ENCODE measurements around the gene NF1.
"Not testable (repeated sequence)": the region's sequence is repeated elsewhere in the genome, so short reads cannot be mapped to it uniquely, and the experiment has no call there.

NF1 gene

GRCh38 chr17:31256936-31257335, 162.2 kb downstream of the NF1 start:
- no peak for DNase-seq

DNA sequence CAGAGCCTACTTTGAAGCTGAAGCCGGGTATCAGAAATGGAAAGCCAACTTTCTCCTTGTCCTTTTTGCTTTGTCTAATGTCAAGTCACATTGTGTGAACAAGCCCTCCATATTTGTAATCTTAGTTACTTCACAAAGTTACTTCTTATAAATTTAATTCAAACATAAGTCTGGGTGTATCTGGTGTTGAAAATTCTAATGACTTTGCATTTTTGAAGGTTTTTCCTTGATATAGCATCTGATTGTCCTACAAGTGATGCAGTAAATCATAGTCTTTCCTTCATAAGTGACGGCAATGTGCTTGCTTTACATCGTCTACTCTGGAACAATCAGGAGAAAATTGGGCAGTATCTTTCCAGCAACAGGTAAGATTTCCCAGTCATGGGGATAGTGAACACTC, 165.4 kb downstream of the NF1 start:
- no peak for DNase-seq

- no peak for DNase-seq
These were observed 166.8 kb downstream of the NF1 start for GRCh38 chr17:31261601-31262000.

DNA sequence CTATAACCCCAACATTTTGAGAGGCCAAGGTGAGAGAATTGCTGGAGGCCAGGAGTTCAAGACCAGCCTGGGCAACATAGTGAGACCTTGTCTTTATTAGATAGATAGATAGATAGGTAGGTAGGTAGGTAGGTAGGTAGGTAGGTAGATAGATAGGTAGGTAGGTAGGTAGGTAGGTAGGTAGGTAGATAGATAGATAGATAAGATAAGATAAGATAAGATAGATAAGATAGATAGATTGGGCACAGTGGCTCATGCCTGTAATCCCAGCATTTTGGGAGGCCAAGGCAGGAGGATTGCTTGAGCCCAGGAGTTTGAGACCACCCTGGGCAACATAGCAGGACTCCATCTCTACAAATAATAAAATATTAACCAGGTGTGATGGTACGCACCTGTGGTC, 168.1 kb downstream of the NF1 start:
- DNase-seq = not testable (repeated sequence)

DNA sequence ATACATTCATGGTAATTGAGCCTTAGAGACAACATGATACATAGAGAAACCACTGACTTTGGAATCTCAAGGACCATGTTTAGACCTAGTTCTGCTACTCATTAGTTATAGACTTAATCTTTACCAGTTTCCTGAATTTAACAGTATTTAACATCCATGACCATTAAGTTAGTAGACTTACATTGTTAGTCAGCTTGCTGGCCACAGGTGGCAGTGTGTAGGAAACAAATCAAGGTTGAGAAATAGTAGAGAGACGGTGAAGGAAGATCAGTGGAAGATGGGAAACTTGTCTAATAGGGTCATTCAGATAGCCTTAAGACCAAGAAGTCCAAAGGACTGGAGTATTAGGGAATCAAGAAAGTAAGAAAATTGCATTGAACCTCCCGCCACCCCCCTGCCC, 171.3 kb downstream of the NF1 start:
- DNase-seq = no peak

- no peak for DNase-seq
These were observed 174.3 kb downstream of the NF1 start for GRCh38 chr17:31269036-31269577.

DNA sequence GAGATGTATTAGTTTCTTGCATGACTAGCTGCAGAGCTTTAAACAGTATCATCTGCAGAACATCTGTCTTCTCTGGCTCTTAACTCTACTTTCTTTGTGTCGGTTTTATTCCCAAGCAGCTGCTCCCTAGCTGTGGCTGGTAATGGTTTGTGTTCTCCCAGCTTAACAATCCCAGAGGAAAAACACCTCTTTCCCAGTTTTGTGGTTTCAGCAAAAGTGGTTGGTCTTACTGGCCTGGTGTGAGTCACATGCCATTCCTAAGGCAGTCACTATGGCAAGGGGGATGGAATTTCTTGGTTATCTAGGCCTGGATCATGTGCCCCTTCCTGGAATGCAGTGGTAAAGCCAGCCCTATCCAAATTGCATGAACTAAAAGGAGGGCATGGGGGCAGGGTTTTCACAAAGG, 174.8 kb downstream of the NF1 start:
- no peak for DNase-seq

- no peak for DNase-seq
These were observed 177.5 kb downstream of the NF1 start for GRCh38 chr17:31272236-31272635.

DNA sequence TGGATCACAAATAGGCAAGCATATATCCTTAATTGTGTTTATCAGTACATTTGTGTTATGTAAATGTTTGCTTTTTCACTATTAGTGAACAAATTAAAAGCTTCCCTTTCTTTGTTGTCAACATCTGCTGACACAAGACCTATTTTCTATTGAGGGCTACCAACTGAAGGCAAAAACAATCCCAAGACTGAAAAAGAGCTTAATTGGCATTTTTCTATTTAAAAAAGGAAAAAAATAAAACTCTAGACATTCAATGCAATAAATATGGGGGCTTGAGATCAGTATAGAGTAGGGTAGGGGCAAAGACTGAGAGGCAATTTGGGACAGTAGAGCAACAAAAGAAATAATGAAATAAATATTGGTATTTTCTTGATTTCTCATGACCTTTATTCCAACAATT, 178.0 kb downstream of the NF1 start:
- no peak for DNase-seq

- DNase-seq = no peak
These were observed 178.7 kb downstream of the NF1 start for GRCh38 chr17:31273516-31273915.

DNA sequence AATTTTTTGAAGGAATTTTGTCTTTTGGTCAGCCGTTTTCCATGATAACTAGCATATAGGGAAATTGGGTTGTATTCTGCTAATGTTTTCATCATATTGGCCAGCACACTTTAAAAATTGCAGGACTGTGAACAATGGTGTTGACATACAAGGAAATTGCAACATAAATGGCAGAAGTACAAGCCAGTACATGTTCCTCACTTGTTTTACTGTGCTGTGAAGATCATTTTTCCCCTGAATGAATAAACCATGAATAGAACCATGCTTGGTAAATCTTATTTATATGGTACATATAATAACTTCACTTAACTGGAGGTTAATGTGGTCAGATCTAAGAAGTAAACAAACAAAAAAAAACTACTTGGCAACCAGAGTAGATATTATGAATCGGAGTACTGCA, 179.5 kb downstream of the NF1 start:
- DNase-seq = no peak

GRCh38 chr17:31275116-31275515, 180.3 kb downstream of the NF1 start:
- DNase-seq = no peak

- DNase-seq = no peak
These were observed 184.6 kb downstream of the NF1 start for GRCh38 chr17:31279401-31279800.

GRCh38 chr17:31281061-31281460, 186.3 kb downstream of the NF1 start:
- DNase-seq = no peak

- no peak for DNase-seq
These were observed 189.1 kb downstream of the NF1 start for GRCh38 chr17:31283841-31284240.

DNA sequence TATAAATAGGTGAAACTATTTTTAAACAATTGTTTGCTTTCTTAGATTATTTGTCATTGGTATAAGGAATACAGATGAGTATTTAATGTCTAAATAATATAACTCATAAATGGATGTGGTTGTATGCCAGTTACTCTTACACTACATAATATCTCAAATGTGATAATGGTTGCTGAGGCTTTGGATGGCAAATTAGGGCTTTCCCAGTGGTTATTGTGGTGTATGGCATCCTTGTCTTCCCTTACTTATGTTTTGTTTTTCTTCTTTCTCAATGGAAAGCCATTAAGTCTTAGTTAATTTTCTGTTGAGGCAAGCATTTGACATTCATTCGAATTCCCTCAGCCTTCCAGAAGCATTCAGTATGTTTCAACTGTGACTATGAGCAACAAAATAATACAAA, 191.8 kb downstream of the NF1 start:
- no peak for DNase-seq

DNA sequence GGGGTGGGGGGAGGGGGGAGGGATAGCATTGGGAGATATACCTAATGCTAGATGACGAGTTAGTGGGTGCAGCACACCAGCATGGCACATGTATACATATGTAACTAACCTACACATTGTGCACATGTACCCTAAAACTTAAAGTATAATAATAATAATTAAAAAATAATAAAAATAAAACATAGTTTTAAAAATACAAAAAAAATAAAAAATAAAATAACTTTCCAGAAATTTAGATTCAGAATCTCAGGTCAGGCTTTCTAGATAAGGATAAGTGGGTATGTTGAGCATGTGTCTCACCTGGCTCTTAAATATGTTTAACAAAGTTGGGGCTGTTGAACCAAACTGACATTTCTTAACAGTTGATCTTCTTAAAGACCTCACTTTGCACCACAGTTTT, 193.2 kb downstream of the NF1 start:
- DNase-seq = not testable (repeated sequence)

- no peak for DNase-seq
These were observed 195.0 kb downstream of the NF1 start for GRCh38 chr17:31289790-31290189.

DNA sequence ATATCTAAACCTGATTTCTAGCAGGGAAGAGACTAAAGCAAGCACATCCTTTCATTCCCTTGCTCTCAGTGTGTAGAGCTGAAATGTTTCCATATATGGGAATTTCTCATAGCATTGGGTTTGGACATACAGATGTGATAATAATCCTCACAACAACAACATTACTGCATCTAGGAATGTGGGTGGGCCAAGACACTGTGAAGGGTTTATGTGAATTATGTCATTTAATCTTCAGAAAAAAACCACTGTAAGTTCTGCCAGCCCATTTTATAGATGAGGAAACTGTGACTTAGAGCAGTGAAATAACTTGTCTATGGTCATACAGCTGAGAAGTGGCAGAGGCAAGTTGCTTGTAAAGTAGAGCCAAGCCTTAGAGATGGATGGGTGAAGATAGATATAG, 197.0 kb downstream of the NF1 start:
- no peak for DNase-seq

DNA sequence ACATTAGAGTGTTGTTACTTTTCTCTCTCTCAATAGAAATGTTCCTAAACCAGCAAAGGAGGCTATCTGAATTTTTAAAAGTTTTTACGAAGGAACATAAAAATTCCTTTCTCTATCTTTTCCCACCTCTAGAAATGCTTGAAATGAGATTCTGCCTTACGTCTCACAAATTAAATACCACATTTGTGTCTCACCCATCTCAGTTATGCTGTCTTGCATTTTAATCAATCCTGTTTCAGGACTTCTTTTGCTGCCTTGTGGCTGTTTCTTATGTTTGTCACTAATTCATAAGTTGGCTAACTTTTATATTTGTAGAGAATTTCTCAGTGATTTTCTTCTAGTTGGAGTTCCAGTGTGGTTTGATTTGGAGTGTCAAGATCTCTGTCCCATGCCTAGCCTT, 198.8 kb downstream of the NF1 start:
- DNase-seq = no peak

GRCh38 chr17:31294231-31294630, 199.5 kb downstream of the NF1 start:
- no peak for DNase-seq

DNA sequence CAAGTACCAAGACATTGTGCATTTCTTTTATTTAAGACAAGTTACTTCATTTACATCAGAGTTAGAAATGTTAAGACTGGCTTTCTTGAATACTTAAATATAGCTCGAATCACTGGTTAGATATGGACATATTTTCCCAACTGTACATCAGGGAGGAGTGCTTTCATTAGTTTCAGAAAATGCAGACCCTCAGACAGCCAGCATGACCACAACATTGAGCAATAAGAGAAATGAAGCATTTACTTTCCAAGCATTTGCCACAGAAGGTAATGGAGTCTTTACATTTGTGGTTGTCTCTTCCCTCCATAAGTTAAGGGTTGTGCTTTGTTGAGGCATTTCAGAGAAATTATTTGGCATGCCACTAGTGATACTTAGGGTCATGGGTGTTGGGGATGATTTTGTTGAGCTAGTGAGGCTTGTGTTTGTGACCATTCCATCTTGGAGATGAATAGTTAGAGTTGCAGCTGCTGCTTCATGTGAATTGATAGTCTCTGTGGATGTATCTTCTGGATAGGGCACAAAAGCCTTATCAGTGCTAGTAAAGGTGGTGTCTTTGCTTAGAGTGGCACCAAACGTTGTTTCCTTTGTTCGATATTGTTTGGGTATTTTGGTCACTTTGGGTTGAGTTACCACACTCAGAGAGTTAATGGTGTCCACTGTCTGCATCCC, 200.2 kb downstream of the NF1 start:
- no peak for DNase-seq

- DNase-seq = no peak
These were observed 200.7 kb downstream of the NF1 start for GRCh38 chr17:31295489-31295871.

- DNase-seq = no peak
These were observed 201.4 kb downstream of the NF1 start for GRCh38 chr17:31296142-31296541.

- DNase-seq = no peak
These were observed 202.3 kb downstream of the NF1 start, which contains the start of gene OMG for GRCh38 chr17:31297090-31297489. Gene OMG (minus strand): TSS chr17:31297239. CDS start chr17:31296331, 908 bp downstream.
